K562 (cell line): ENCODE data around the gene SMARCA4. TPM values are rescaled to one million over a fixed set of nuclear protein-coding genes. Genes with fewer than 3 reads are reported as not detected.

Experiments
- ATAC-seq: fragments of 200-7000 bp; cut with Tn5 transposase; 3 replicates; pipeline ENCODE4 v1.9.1; 2020; ENCODE audit warnings: moderate library complexity
- BruUV-seq: library from RNA; stranded (reverse); fragments of 400-500 nt; replicated peaks from 2 replicates; lab custom pipeline; 2021; lab: Mats Ljungman, UMichigan
- CTCF ChIA-PET: fragments of 300-600 bp; formaldehyde crosslinking; extraction: SDS; loops from one replicate; lab custom pipeline; 2021; ENCODE audit warnings: low intra/inter-chr PET ratio; lab: Yijun Ruan, JAX
- POLR2A ChIA-PET: fragments of 300-600, 350-650 bp; sonication (Branson Sonifier 250); formaldehyde crosslinking; extraction: SDS; loops from one replicate; lab custom pipeline; 2021; ENCODE audit warnings: antibody characterized with exemption, inconsistent platforms; lab: Yijun Ruan, JAX
- DNase-seq, 4 experiments: peaks; one replicate each; pipeline versions ENCODE4 v3.0.0 to v3.0.0-alpha.2; 2011 to 2018; ENCODE audit warnings: low spot score in 3 of 4, mixed read lengths in 3 of 4; ENCODE audit errors: extremely low read depth in 1 of 4
- FAIRE-seq: peaks from 2 replicates; lab custom pipeline; 2011; peaks lifted over from hg19 to GRCh38; lab: Jason Lieb, UNC
- H2AFZ ChIP-seq: 2 replicates; pipeline ENCODE4 v1.6.0; 2011; ENCODE audit warnings: low read depth, low read length, control low read depth, inconsistent platforms
- H3K27ac ChIP-seq: fragments of 200-600 bp; 3 replicates; pipeline ENCODE4 v1.8.0; 2011; ENCODE audit warnings: low read depth, mild to moderate bottlenecking, control low read depth, inconsistent platforms, low read length, moderate library complexity, mixed read lengths; ENCODE audit errors: extremely low read depth
- H3K27me3 ChIP-seq, 2 experiments: fragments of 300-600 bp in 1 of 2; 2 replicates in 1 of 2; 3 replicates in 1 of 2; pipeline versions ENCODE4 v1.6.0 to v1.8.0; 2011; ENCODE audit warnings: inconsistent platforms in 2 of 2, low read length in 2 of 2, mild to moderate bottlenecking in 1 of 2, mixed read lengths in 1 of 2, moderate library complexity in 1 of 2; ENCODE audit not compliant: control insufficient read depth in 2 of 2, insufficient read depth in 2 of 2
- H3K36me3 ChIP-seq: fragments of 300-600 bp; 3 replicates; pipeline ENCODE4 v1.8.0; 2011; ENCODE audit warnings: mild to moderate bottlenecking, low read length, inconsistent platforms; ENCODE audit not compliant: control insufficient read depth, insufficient read depth
- H3K4me1 ChIP-seq, 2 experiments: fragments of 200-600 bp in 1 of 2; replicated peaks in 1 of 2; 2 replicates in 1 of 2; 3 replicates in 1 of 2; pipeline versions ENCODE4 v1.5.1 to v1.8.0; 2011; ENCODE audit warnings: inconsistent platforms in 2 of 2, low read length in 2 of 2, mild to moderate bottlenecking in 1 of 2, mixed read lengths in 1 of 2, moderate library complexity in 1 of 2; ENCODE audit not compliant: control insufficient read depth in 2 of 2, insufficient read depth in 2 of 2
- H3K4me2 ChIP-seq: 2 replicates; pipeline ENCODE4 v1.6.1; 2011; ENCODE audit warnings: low read length, control low read depth, inconsistent platforms, mixed read lengths; ENCODE audit not compliant: insufficient read depth
- H3K4me3 ChIP-seq: fragments of 200-600 bp; sonication (generic), shearing (Covaris generic); 2 replicates; pipeline ENCODE4 v1.5.1; 2016; ENCODE audit warnings: control low read depth, inconsistent platforms
- H3K79me2 ChIP-seq: fragments of 200-600 bp; 3 replicates; pipeline ENCODE4 v1.8.0; 2011; ENCODE audit warnings: low read length, inconsistent platforms; ENCODE audit not compliant: control insufficient read depth, insufficient read depth
- H3K9ac ChIP-seq, 2 experiments: 2 replicates each; pipeline versions ENCODE4 v1.6.0 to v1.6.1; 2011; ENCODE audit warnings: low read depth in 2 of 2, low read length in 2 of 2, control low read depth in 1 of 2, inconsistent platforms in 1 of 2, mild to moderate bottlenecking in 1 of 2, mixed read lengths in 1 of 2; ENCODE audit not compliant: insufficient read depth in 1 of 2
- H3K9me1 ChIP-seq: one replicate; pipeline ENCODE4 v1.6.0; 2011; ENCODE audit warnings: inconsistent platforms, mild to moderate bottlenecking, low read length, moderate library complexity; ENCODE audit not compliant: control insufficient read depth, insufficient read depth
- H3K9me3 ChIP-seq: replicated peaks from 2 replicates; pipeline ENCODE4 v1.5.1; 2011; ENCODE audit warnings: low read depth, low read length, inconsistent platforms; ENCODE audit not compliant: control insufficient read depth, insufficient read depth
- H4K20me1 ChIP-seq: replicated peaks from 2 replicates; pipeline ENCODE4 v1.6.1; 2011; ENCODE audit warnings: low read length, inconsistent platforms, mixed read lengths; ENCODE audit not compliant: control insufficient read depth, insufficient read depth
- AFF4 ChIP-seq: sonication (generic); formaldehyde crosslinking; IDR thresholded peaks from 2 replicates; pipeline ENCODE4 v1.8.0; 2023; ENCODE audit warnings: mild to moderate bottlenecking, missing genetic modification reagents
- CC2D1A ChIP-seq: fragments of 450-650 bp; IDR thresholded peaks from 2 replicates; pipeline ENCODE4 v1.6.1; 2017; ENCODE audit warnings: mild to moderate bottlenecking
- NFRKB ChIP-seq: fragments of 450-650 bp; IDR thresholded peaks from 2 replicates; pipeline ENCODE4 v1.6.1; 2016; ENCODE audit warnings: low read depth
- RBFOX2 ChIP-seq: fragments of 200-400 bp; formaldehyde crosslinking; IDR thresholded peaks from 2 replicates; pipeline ENCODE4 v1.6.1; 2017; ENCODE audit warnings: low read depth, mild to moderate bottlenecking, low read length, moderate library complexity
- RBM14 ChIP-seq: fragments of 200-400 bp; formaldehyde crosslinking; IDR thresholded peaks from 2 replicates; pipeline ENCODE4 v1.6.1; 2018; ENCODE audit warnings: low read depth, mild to moderate bottlenecking, low read length, moderate library complexity, borderline replicate concordance; ENCODE audit not compliant: insufficient read depth
- RBM22 ChIP-seq: fragments of 200-400 bp; formaldehyde crosslinking; IDR thresholded peaks from 2 replicates; pipeline ENCODE4 v1.6.1; 2018; ENCODE audit warnings: low read length, low read depth; ENCODE audit not compliant: poor library complexity, severe bottlenecking
- ZMIZ1 ChIP-seq, 2 experiments: fragments of 150-350 bp in 1 of 2; IDR thresholded peaks; 2 replicates each; pipeline ENCODE4 v1.6.1; 2012 to 2016; ENCODE audit warnings: low read depth in 2 of 2, low read length in 2 of 2, mild to moderate bottlenecking in 1 of 2, moderate library complexity in 1 of 2
- WGBS: fragments of 100-300 bp; shearing (Covaris generic); methylation state at CpG from one replicate; pipeline ENCODE4 v1.1.6; 2016; ENCODE audit warnings: low coverage, mixed read lengths; ENCODE audit not compliant: insufficient coverage; ENCODE audit errors: missing lambda C conversion rate; 5-methylcytosine and 5-hydroxymethylcytosine counted together
- in situ Hi-C: fragments of 300-500 bp; cut with MboI; formaldehyde crosslinking; loops from 4 replicates; pipeline ENCODE4 v1.15.0; 2018; ENCODE audit warnings: inconsistent platforms, mixed read lengths
- intact Hi-C: fragments of 100-400 bp; cut with micrococcal nuclease; formaldehyde crosslinking; loops from 2 replicates; pipeline ENCODE4 v1.14.2; 2022
- polyA plus RNA-seq, 8 experiments: library from polyadenylated mRNA; depleted of rRNA in 4 of 8; stranded (reverse) in 5 of 8; unstranded in 3 of 8; fragments of >200 nt; fragmentation: Nextera tagmentation in 2 of 8; fragmentation: Illumina TruSeq in 1 of 8; extraction: Ambion mirVana in 2 of 8; extraction: Trizol in 1 of 8; gene quantifications; 2 replicates each; pipeline versions ENCODE4 v1.2.1 to v1.2.3, GENCODE V29; 2011 to 2014; ENCODE audit warnings: inconsistent platforms in 1 of 8, missing spikeins in 1 of 8
- total RNA-seq, 7 experiments: library from RNA; depleted of rRNA in 6 of 7; stranded (reverse); fragments of >200 nt in 6 of 7; fragmentation: Illumina TruSeq in 2 of 7; extraction: Trizol in 2 of 7; gene quantifications; 2 replicates each; pipeline versions ENCODE4 v1.2.1 to v1.2.3, GENCODE V29; 2011 to 2021; ENCODE audit warnings: low replicate concordance in 1 of 7
- TF ChIP-seq, protein P1 (sequence below), 2 experiments: fragments of 250-450 bp in 1 of 2; fragments of 450-650 bp in 1 of 2; sonication (Bioruptor Pico) in 1 of 2; IDR thresholded peaks; 2 replicates each; pipeline versions ENCODE4 v1.6.1 to v1.8.0; 2016 to 2021; ENCODE audit warnings: mild to moderate bottlenecking in 2 of 2, moderate library complexity in 2 of 2, missing compliant biosample characterization in 1 of 2, missing genetic modification characterization in 1 of 2

SMARCA4 gene
- total and polyA plus RNA-seq, 9 of the 15 experiments (the other 6 are each of a cell fraction or from before 2014, with no cell fraction given): 19.3 to 207 (median 52.1) TPM

- H3K9me1 ChIP-seq: no peaks in the 10 kb centered on the region
- in situ Hi-C loops: no loop called here
- no peak overlapping the region for H3K27ac ChIP-seq
- FAIRE-seq: no peak
- DNase-seq: no peak
- H3K9ac ChIP-seq: no peak overlapping the region
- ChIA-PET CTCF (no interaction called here), POLR2A (interaction anchor here (0.5 to 1.4 kb wide), 3 partner anchors 14 to 63 kb away, joined by 3 read pairs; no protein-coding TSS in a partner anchor)
- no peak overlapping the region for H3K4me2 ChIP-seq
- H3K27me3 ChIP-seq: no peaks in the 10 kb centered on the region
- intact Hi-C loops: no loop called here
- H3K9me3 ChIP-seq: no peaks in the 10 kb centered on the region
- no TSS peak for BruUV-seq
- H3K4me1 ChIP-seq: no peaks in the 10 kb centered on the region
- H3K36me3 ChIP-seq: peaks cover 96% of the 10 kb centered on the region
- ATAC-seq: no peak
- H4K20me1 ChIP-seq: no peaks in the 10 kb centered on the region
- H2AFZ ChIP-seq: no peak overlapping the region
- TF ChIP-seq RBM22: peak; percentile 33
- TF ChIP-seq ZMIZ1 (IDR thresholded peaks at IDR 0.05; ENCODE audit: low read depth in 2 of 2, low read length in 2 of 2): no peak
- no peak for TF ChIP-seq CC2D1A
- TF ChIP-seq RBFOX2: no peak
- TF ChIP-seq AFF4 (CRISPR knock-in tag): no peak
- no peak for TF ChIP-seq RBM14
- TF ChIP-seq, protein P1, sequence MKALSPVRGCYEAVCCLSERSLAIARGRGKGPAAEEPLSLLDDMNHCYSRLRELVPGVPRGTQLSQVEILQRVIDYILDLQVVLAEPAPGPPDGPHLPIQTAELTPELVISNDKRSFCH (CRISPR knock-in tag; IDR thresholded peaks at IDR 0.05): no peak
- TF ChIP-seq, protein P1 (tag; IDR thresholded peaks at IDR 0.05): no peak
- no peak for TF ChIP-seq NFRKB
- 96% methylated on average over 4 of the region's 6 CpGs for WGBS
- no peaks in the 10 kb centered on the region for H3K79me2 ChIP-seq
- H3K4me3 ChIP-seq: no peak overlapping the region
These were observed 64.2 kb downstream of the SMARCA4 start for GRCh38 chr19:11025006-11025405.
